OCI-LY1 (cell line): ENCODE measurements around the gene FDX1.

ENCODE experiments used
- H2AFZ ChIP-seq: fragments of 200-600 bp; sonication (generic), shearing (Covaris generic); 2 replicates; pipeline ENCODE4 v1.6.0; 2014; ENCODE audit warnings: antibody characterized with exemption, mild to moderate bottlenecking, low read length
- H3F3A ChIP-seq: fragments of 200-600 bp; sonication (generic), shearing (Covaris generic); 2 replicates; pipeline ENCODE4 v1.6.0; 2014; ENCODE audit warnings: mild to moderate bottlenecking, antibody characterized with exemption, low read length, moderate library complexity; ENCODE audit not compliant: insufficient read depth
- H3K27ac ChIP-seq: fragments of 200-600 bp; sonication (generic); 2 replicates; pipeline ENCODE4 v1.5.1; 2014; ENCODE audit warnings: low read length, mixed run types, mild to moderate bottlenecking, low read depth; ENCODE audit not compliant: poor library complexity, severe bottlenecking
- H3K27me3 ChIP-seq: fragments of 200-600 bp; sonication (generic); 2 replicates; pipeline ENCODE4 v1.6.0; 2014; ENCODE audit warnings: antibody characterized with exemption, mild to moderate bottlenecking, low read length, moderate library complexity; ENCODE audit not compliant: insufficient read depth
- H3K36me3 ChIP-seq: fragments of 200-600 bp; sonication (generic); 2 replicates; pipeline ENCODE4 v1.6.1; 2014; ENCODE audit warnings: mild to moderate bottlenecking, antibody characterized with exemption, low read length, moderate library complexity, mixed read lengths; ENCODE audit not compliant: insufficient read depth
- H3K4me1 ChIP-seq: fragments of 200-600 bp; sonication (generic); 2 replicates; pipeline ENCODE4 v1.5.1; 2014; ENCODE audit warnings: mild to moderate bottlenecking, low read length, moderate library complexity; ENCODE audit not compliant: insufficient read depth, severe bottlenecking
- H3K4me2 ChIP-seq: fragments of 200-600 bp; sonication (generic), shearing (Covaris generic); 2 replicates; pipeline ENCODE4 v1.6.1; 2014; ENCODE audit warnings: low read length
- H3K4me3 ChIP-seq: fragments of 200-600 bp; sonication (generic); 2 replicates; pipeline ENCODE4 v1.5.1; 2014; ENCODE audit warnings: low read length, low read depth, mild to moderate bottlenecking, mixed read lengths; ENCODE audit not compliant: poor library complexity, severe bottlenecking
- H3K79me2 ChIP-seq: fragments of 200-600 bp; shearing (Covaris generic); 2 replicates; pipeline ENCODE4 v1.6.1; 2016; ENCODE audit warnings: mixed run types, low read length, mixed read lengths; ENCODE audit not compliant: insufficient read depth
- H3K9ac ChIP-seq: fragments of 200-600 bp; sonication (generic), shearing (Covaris generic); 2 replicates; pipeline ENCODE4 v1.6.1; 2014; ENCODE audit warnings: mild to moderate bottlenecking, low read length, mixed read lengths
- H3K9me2 ChIP-seq: fragments of 200-600 bp; sonication (generic), shearing (Covaris generic); 2 replicates; pipeline ENCODE4 v1.6.1; 2014; ENCODE audit warnings: low read depth, mild to moderate bottlenecking, low read length, mixed read lengths
- H3K9me3 ChIP-seq: fragments of 200-600 bp; shearing (Covaris generic); 2 replicates; pipeline ENCODE4 v1.6.1; 2014; ENCODE audit warnings: low read length, mixed read lengths
- H4K20me1 ChIP-seq: fragments of 200-600 bp; sonication (generic), shearing (Covaris generic); 2 replicates; pipeline ENCODE4 v1.6.0; 2016; ENCODE audit warnings: mild to moderate bottlenecking, low read length; ENCODE audit not compliant: insufficient read depth
- EZH2 ChIP-seq: fragments of 200-600 bp; sonication (generic), shearing (Covaris generic); IDR thresholded peaks from 2 replicates; pipeline ENCODE4 v1.8.0; 2017; ENCODE audit warnings: borderline replicate concordance, mixed run types, mild to moderate bottlenecking, antibody characterized with exemption, low read length, moderate library complexity, mixed read lengths
- TF ChIP-seq, protein P1 (sequence below): fragments of 200-600 bp; sonication (generic), shearing (Covaris generic); IDR thresholded peaks from 2 replicates; pipeline ENCODE4 v1.5.1; 2017; ENCODE audit warnings: mild to moderate bottlenecking, antibody characterized with exemption, low read length, moderate library complexity, mixed read lengths

The FDX1 gene

DNA sequence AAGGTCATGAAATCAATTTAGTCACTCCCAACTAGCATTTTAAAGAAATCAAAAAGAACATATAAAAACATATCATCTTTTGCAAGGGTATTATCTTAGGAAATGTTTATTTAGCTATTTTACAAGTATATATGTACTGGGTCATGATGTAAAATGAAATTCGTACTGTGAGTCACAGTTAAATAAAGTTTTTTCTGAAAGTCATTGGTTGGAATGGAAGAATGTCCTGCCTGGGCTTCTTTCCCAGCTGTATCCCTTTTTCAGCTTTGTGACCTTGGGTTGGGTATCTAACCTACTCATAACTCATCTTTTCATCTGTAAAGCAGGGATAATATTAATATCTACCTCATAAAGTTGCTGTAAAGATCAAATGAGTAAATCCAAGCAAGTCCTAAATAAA is 15.7 kb downstream of the FDX1 start:
- H2AFZ ChIP-seq = no peak overlapping the region
- H3K9me3 ChIP-seq = peaks cover 3% of the 10 kb centered on the region; the same call in 1 of the 2 replicates
- TF ChIP-seq EZH2 = no peak
- TF ChIP-seq, protein P1, sequence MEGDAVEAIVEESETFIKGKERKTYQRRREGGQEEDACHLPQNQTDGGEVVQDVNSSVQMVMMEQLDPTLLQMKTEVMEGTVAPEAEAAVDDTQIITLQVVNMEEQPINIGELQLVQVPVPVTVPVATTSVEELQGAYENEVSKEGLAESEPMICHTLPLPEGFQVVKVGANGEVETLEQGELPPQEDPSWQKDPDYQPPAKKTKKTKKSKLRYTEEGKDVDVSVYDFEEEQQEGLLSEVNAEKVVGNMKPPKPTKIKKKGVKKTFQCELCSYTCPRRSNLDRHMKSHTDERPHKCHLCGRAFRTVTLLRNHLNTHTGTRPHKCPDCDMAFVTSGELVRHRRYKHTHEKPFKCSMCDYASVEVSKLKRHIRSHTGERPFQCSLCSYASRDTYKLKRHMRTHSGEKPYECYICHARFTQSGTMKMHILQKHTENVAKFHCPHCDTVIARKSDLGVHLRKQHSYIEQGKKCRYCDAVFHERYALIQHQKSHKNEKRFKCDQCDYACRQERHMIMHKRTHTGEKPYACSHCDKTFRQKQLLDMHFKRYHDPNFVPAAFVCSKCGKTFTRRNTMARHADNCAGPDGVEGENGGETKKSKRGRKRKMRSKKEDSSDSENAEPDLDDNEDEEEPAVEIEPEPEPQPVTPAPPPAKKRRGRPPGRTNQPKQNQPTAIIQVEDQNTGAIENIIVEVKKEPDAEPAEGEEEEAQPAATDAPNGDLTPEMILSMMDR = no peak
- no peak overlapping the region for H3K27ac ChIP-seq
- no peaks in the 10 kb centered on the region for H3K27me3 ChIP-seq
- H3K36me3 ChIP-seq = peaks cover 59% of the 10 kb centered on the region
- H3F3A ChIP-seq = no peaks in the 10 kb centered on the region
- no peaks in the 10 kb centered on the region for H3K4me1 ChIP-seq
- peaks cover 16% of the 10 kb centered on the region; the same call in 1 of the 2 replicates for H3K79me2 ChIP-seq
- H3K4me3 ChIP-seq = no peak overlapping the region
- no peaks in the 10 kb centered on the region for H4K20me1 ChIP-seq
- no peaks in the 10 kb centered on the region for H3K9me2 ChIP-seq
- no peak overlapping the region for H3K9ac ChIP-seq
- no peak overlapping the region for H3K4me2 ChIP-seq

DNA sequence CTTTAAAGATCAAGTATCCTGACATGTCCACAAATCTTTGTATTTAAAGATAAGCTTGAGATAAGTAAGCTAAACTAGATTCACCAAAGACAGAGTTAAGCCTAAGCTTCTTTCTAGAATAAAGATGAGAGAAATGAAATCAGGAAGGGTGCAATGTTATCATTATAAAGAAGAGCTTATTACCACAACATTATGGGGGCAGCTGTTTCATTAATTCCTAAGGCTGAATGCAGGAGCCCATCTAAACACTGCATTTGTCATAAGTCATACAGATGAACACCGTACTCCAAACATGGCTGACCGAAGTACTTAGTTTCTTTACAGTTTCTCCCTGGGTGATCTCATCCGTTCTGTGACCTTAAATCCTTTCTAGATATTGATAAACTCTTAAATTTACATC is 16.3 kb downstream of the FDX1 start:
- no peaks in the 10 kb centered on the region for H3K9me2 ChIP-seq
- TF ChIP-seq, protein P1 = no peak
- no peak for TF ChIP-seq EZH2
- no peak overlapping the region for H3K9ac ChIP-seq
- H3K4me3 ChIP-seq = no peak overlapping the region
- H3F3A ChIP-seq = no peaks in the 10 kb centered on the region
- H3K4me1 ChIP-seq = no peaks in the 10 kb centered on the region
- H2AFZ ChIP-seq = no peak overlapping the region
- H4K20me1 ChIP-seq = no peaks in the 10 kb centered on the region
- H3K36me3 ChIP-seq = peaks cover 59% of the 10 kb centered on the region
- no peak overlapping the region for H3K27ac ChIP-seq
- H3K9me3 ChIP-seq = no peaks in the 10 kb centered on the region
- H3K27me3 ChIP-seq = no peaks in the 10 kb centered on the region
- H3K79me2 ChIP-seq = peaks cover 13% of the 10 kb centered on the region; the same call in 1 of the 2 replicates
- no peak overlapping the region for H3K4me2 ChIP-seq

DNA sequence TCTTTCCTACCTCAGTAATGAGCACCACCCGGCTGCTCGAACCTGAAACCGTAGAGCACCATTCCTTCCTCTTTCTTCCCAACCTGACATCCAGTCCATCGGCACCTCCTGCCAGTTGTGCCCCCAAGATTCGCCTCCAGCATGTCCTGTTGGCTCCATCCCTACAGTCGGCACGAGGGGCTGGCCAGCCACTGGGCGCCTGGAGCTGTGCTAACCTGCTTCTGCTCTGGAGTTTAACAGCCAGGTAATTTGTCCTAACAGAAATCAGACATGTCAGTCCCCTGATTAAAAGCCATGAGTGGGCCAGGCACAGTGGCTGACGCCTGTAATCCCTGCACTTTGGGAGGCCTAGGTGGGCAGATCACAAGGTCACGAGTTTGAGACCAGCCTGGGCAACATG is 16.8 kb downstream of the FDX1 start:
- H3K9me3 ChIP-seq = no peaks in the 10 kb centered on the region
- peaks cover 59% of the 10 kb centered on the region for H3K36me3 ChIP-seq
- H3K27ac ChIP-seq = no peak overlapping the region
- H3K27me3 ChIP-seq = no peaks in the 10 kb centered on the region
- no peaks in the 10 kb centered on the region for H3K9me2 ChIP-seq
- H2AFZ ChIP-seq = no peak overlapping the region
- H3K4me3 ChIP-seq = no peak overlapping the region
- TF ChIP-seq, protein P1 = no peak
- no peak for TF ChIP-seq EZH2
- peaks cover 13% of the 10 kb centered on the region; the same call in 1 of the 2 replicates for H3K79me2 ChIP-seq
- no peaks in the 10 kb centered on the region for H3K4me1 ChIP-seq
- H3K4me2 ChIP-seq = no peak overlapping the region
- no peaks in the 10 kb centered on the region for H3F3A ChIP-seq
- H4K20me1 ChIP-seq = no peaks in the 10 kb centered on the region
- no peak overlapping the region for H3K9ac ChIP-seq
